ENCODE results near the gene TMEM62.

DNA sequence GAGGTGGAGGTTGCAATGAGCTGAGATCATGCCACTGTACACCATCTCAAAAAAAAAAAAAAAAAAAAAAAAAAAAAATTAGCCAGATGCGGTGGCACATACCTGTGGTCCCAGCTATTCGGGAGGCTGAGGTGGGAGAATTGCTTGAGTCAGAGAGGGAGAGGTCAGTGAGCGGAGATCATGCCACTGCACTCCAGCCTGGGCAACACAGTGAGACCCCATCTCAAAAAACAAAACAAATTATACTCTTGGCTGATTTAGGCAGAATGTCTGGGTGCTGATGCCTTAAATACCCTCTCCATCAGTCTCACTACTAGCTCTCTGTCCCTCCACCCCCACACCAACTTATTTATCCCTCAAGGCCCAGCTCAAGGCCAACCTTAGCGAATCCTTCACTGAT lies 41.5 kb upstream of the TMEM62 start:
- TF ChIP-seq CTCF (IDR thresholded peaks at IDR 0.05) (no peak), POLR2AphosphoS5 (IDR thresholded peaks at IDR 0.05) (no peak)
